Esophagus muscularis mucosa (tissue), 4 donors: ENCODE data around the gene UQCRH.
"Not testable (repeated sequence)": the region's sequence is repeated elsewhere in the genome, so short reads cannot be mapped to it uniquely, and the experiment has no call there.

ENCODE experiments used
- EP300 ChIP-seq: sonication (generic); formaldehyde crosslinking; IDR thresholded peaks from one replicate; pipeline ENCODE4 v1.6.1; 2017; ENCODE audit warnings: antibody characterized with exemption
- POLR2A ChIP-seq: fragments of 450-650 bp; IDR thresholded peaks from one replicate; pipeline ENCODE4 v1.6.1; 2017; ENCODE audit warnings: antibody characterized with exemption, moderate library complexity, mild to moderate bottlenecking, low read depth
- TF ChIP-seq, protein P1 (sequence below), 3 experiments: fragments of 200-600 bp in 2 of 3; fragments of 450-650 bp in 1 of 3; sonication (generic) in 2 of 3; IDR thresholded peaks; one replicate each; pipeline ENCODE4 v1.5.1; 2017 to 2019; ENCODE audit warnings: antibody characterized with exemption in 3 of 3, mild to moderate bottlenecking in 2 of 3, moderate library complexity in 1 of 3

DNA sequence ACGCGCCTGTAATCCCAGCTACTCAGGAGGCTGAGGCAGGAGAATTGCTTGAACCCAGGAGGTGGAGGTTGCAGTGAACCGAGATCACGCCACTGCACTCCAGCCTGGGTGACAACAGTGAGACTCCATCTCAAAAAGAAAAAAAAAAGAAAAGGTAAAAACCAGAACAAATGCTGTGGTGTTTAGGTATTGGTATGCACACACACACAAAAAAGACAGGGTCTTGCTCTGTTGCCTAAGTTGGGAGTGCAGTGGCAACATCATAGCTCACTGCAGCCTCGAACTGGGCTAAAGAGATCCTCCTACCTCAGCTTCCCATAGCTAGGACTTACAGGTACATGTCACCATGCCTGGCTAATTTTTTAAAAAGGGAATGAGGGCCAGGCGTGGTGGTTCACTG, 15.8 kb downstream of the UQCRH start:
- TF ChIP-seq, protein P1, sequence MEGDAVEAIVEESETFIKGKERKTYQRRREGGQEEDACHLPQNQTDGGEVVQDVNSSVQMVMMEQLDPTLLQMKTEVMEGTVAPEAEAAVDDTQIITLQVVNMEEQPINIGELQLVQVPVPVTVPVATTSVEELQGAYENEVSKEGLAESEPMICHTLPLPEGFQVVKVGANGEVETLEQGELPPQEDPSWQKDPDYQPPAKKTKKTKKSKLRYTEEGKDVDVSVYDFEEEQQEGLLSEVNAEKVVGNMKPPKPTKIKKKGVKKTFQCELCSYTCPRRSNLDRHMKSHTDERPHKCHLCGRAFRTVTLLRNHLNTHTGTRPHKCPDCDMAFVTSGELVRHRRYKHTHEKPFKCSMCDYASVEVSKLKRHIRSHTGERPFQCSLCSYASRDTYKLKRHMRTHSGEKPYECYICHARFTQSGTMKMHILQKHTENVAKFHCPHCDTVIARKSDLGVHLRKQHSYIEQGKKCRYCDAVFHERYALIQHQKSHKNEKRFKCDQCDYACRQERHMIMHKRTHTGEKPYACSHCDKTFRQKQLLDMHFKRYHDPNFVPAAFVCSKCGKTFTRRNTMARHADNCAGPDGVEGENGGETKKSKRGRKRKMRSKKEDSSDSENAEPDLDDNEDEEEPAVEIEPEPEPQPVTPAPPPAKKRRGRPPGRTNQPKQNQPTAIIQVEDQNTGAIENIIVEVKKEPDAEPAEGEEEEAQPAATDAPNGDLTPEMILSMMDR (IDR thresholded peaks at IDR 0.05), result not testable (repeated sequence)
- not testable (repeated sequence) for TF ChIP-seq EP300, POLR2A
